A673 (cell line): ENCODE measurements around the gene ZNF18.

ENCODE experiments used
- CTCF ChIP-seq: fragments of 300-800, 200-600 bp; sonication (generic); conservative IDR thresholded peaks from 2 replicates; pipeline ENCODE4 v1.5.1; 2017; ENCODE audit warnings: low read depth, mild to moderate bottlenecking, antibody characterized with exemption, low read length, moderate library complexity, mixed read lengths
- EZH2 ChIP-seq: fragments of 200-600 bp; sonication (generic); IDR thresholded peaks from 2 replicates; pipeline ENCODE4 v1.6.1; 2017; ENCODE audit warnings: borderline replicate concordance, low read depth, mild to moderate bottlenecking, mixed read lengths, antibody characterized with exemption, low read length; ENCODE audit not compliant: poor library complexity, severe bottlenecking

- TF ChIP-seq CTCF: no peak
- TF ChIP-seq EZH2: no peak
Observed at GRCh38 chr17:11981862-11982261, 15.4 kb downstream of the ZNF18 start.
